GM21447 (cell line): ENCODE results near the gene C2.
A peak's percentile ranks its signal among the peaks of the same experiment; 100 is the strongest.

Source experiments
- ATAC-seq: cut with Tn5 transposase; IDR thresholded peaks from one replicate; pipeline ENCODE4 v1.9.1; 2021; ENCODE audit not compliant: unreplicated experiment

C2 gene

GRCh38 chr6:31952890-31953289, 25.4 kb downstream of the C2 start:
- no peak for ATAC-seq

GRCh38 chr6:31954511-31954910, 27.0 kb downstream of the C2 start:
- no peak for ATAC-seq

- ATAC-seq: no peak
Observed at GRCh38 chr6:31956796-31957195, 29.3 kb downstream of the C2 start.

GRCh38 chr6:31958412-31958740, 30.9 kb downstream of the C2 start:
- ATAC-seq: no peak

- ATAC-seq: peak; percentile 93
Observed at GRCh38 chr6:31958741-31959739, 31.5 kb downstream of the C2 start, which contains the start of the genes NELFE and SKIC2. TSS of gene NELFE (minus strand) at chr6:31958971. CDS start at chr6:31958446, 525 bp downstream. TSS of gene SKIC2 (plus strand) at chr6:31959175. CDS start at chr6:31959193, 18 bp downstream.

GRCh38 chr6:31961616-31962015, 34.1 kb downstream of the C2 start:
- no peak for ATAC-seq

GRCh38 chr6:31963921-31964320, 36.4 kb downstream of the C2 start:
- ATAC-seq: no peak

- ATAC-seq: no peak
Observed at GRCh38 chr6:31965700-31966099, 38.2 kb downstream of the C2 start.

- no peak for ATAC-seq
Observed at GRCh38 chr6:31966506-31966905, 39.0 kb downstream of the C2 start.

GRCh38 chr6:31966997-31967925, 39.7 kb downstream of the C2 start:
- no peak for ATAC-seq

- ATAC-seq: no peak
Observed at GRCh38 chr6:31967926-31968320, 40.4 kb downstream of the C2 start.

- no peak for ATAC-seq
Observed at GRCh38 chr6:31968326-31968725, 40.8 kb downstream of the C2 start.

- no peak for ATAC-seq
Observed at GRCh38 chr6:31968791-31969711, 41.5 kb downstream of the C2 start.

- ATAC-seq: no peak
Observed at GRCh38 chr6:31969712-31970603, 42.4 kb downstream of the C2 start.

GRCh38 chr6:31970604-31971271, 43.2 kb downstream of the C2 start:
- no peak for ATAC-seq

GRCh38 chr6:31971279-31971992, 43.9 kb downstream of the C2 start:
- ATAC-seq: no peak

GRCh38 chr6:31971993-31972708, 44.6 kb downstream of the C2 start, which contains the start of gene DXO:
TSS of gene DXO (minus strand) at chr6:31972138. CDS start at chr6:31971675, 463 bp downstream.
- peak; percentile 79 for ATAC-seq
